Measurements from ENCODE around the gene PDLIM1. TPM values are rescaled to one million over a fixed set of nuclear protein-coding genes. Genes with fewer than 3 reads are reported as not detected.

PDLIM1 gene
- polyA plus RNA-seq, 1 donor (not counting 4 experiments of a cell fraction or from before 2014, with no cell fraction given): 298 TPM

GRCh38 chr10:95220539-95220938, 70.3 kb downstream of the PDLIM1 start:
- H3K79me2 ChIP-seq (ENCODE audit: control insufficient read depth, insufficient read depth, low read length): no peaks in the 10 kb centered on the region
- H4K20me1 ChIP-seq (ENCODE audit: control insufficient read depth, extremely low read depth, insufficient read depth, low read length): no peaks in the 10 kb centered on the region
- dilution Hi-C loops (cut with MboI; ENCODE audit: extremely low pct_ligation_motif_present, low sequenced_read_pairs): no loop called here
- H3K27ac ChIP-seq (ENCODE audit: control insufficient read depth, insufficient read depth, low read length): no peak overlapping the region
- no peaks in the 10 kb centered on the region for H3K36me3 ChIP-seq (ENCODE audit: control insufficient read depth in 2 of 2, extremely low read depth in 1 of 2, insufficient read depth in 2 of 2, low read length in 2 of 2)
- FAIRE-seq (no peak), DNase-seq (ENCODE audit: low read depth, low spot score) (no peak)
- no peak for TF ChIP-seq EZH2 (IDR thresholded peaks at IDR 0.05; ENCODE audit: low read length)
- TF ChIP-seq, protein P1, sequence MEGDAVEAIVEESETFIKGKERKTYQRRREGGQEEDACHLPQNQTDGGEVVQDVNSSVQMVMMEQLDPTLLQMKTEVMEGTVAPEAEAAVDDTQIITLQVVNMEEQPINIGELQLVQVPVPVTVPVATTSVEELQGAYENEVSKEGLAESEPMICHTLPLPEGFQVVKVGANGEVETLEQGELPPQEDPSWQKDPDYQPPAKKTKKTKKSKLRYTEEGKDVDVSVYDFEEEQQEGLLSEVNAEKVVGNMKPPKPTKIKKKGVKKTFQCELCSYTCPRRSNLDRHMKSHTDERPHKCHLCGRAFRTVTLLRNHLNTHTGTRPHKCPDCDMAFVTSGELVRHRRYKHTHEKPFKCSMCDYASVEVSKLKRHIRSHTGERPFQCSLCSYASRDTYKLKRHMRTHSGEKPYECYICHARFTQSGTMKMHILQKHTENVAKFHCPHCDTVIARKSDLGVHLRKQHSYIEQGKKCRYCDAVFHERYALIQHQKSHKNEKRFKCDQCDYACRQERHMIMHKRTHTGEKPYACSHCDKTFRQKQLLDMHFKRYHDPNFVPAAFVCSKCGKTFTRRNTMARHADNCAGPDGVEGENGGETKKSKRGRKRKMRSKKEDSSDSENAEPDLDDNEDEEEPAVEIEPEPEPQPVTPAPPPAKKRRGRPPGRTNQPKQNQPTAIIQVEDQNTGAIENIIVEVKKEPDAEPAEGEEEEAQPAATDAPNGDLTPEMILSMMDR (optimal IDR thresholded peaks at IDR 0.05 in 1 of 3, IDR thresholded peaks at IDR 0.05 in 1 of 3, conservative IDR thresholded peaks at IDR 0.05 in 1 of 3; ENCODE audit: extremely low read depth in 1 of 3, insufficient read depth in 2 of 3, low read length in 3 of 3): no peak
- no peaks in the 10 kb centered on the region for H3K27me3 ChIP-seq (ENCODE audit: control insufficient read depth, extremely low read depth, insufficient read depth, low read length)
- no peak overlapping the region for H3K4me2 ChIP-seq (ENCODE audit: control insufficient read depth, extremely low read depth, insufficient read depth, low read depth, low read length)
- no peak overlapping the region for H3K4me3 ChIP-seq (ENCODE audit: control insufficient read depth in 2 of 3, extremely low read depth in 1 of 3, insufficient read depth in 2 of 3, low read depth in 1 of 3, low read length in 3 of 3)
- peaks cover 10% of the 10 kb centered on the region for H3K4me1 ChIP-seq (ENCODE audit: control insufficient read depth, extremely low read depth, insufficient read depth, low read length)
- H3K9me1 ChIP-seq (ENCODE audit: control insufficient read depth, extremely low read depth, insufficient read depth, low read length): no peaks in the 10 kb centered on the region
- no peak overlapping the region for H3K9ac ChIP-seq (ENCODE audit: control insufficient read depth, extremely low read depth, insufficient read depth, low read length)
- H2AFZ ChIP-seq (ENCODE audit: control insufficient read depth, low read length): no peak overlapping the region
- no peaks in the 10 kb centered on the region for H3K9me3 ChIP-seq (ENCODE audit: control insufficient read depth, low read depth, low read length)

GRCh38 chr10:95217476-95217875, 73.3 kb downstream of the PDLIM1 start:
- no peaks in the 10 kb centered on the region for H3K79me2 ChIP-seq (ENCODE audit: control insufficient read depth, insufficient read depth, low read length)
- peaks cover 18% of the 10 kb centered on the region for H3K4me1 ChIP-seq (ENCODE audit: control insufficient read depth, extremely low read depth, insufficient read depth, low read length)
- no peaks in the 10 kb centered on the region for H4K20me1 ChIP-seq (ENCODE audit: control insufficient read depth, extremely low read depth, insufficient read depth, low read length)
- no peak overlapping the region for H3K9ac ChIP-seq (ENCODE audit: control insufficient read depth, extremely low read depth, insufficient read depth, low read length)
- DNase-seq (ENCODE audit: low read depth, low spot score): no peak
- no peaks in the 10 kb centered on the region for H3K9me1 ChIP-seq (ENCODE audit: control insufficient read depth, extremely low read depth, insufficient read depth, low read length)
- H3K9me3 ChIP-seq (ENCODE audit: control insufficient read depth, low read depth, low read length): no peaks in the 10 kb centered on the region
- dilution Hi-C loops (cut with MboI; ENCODE audit: extremely low pct_ligation_motif_present, low sequenced_read_pairs): no loop called here
- H3K4me2 ChIP-seq (ENCODE audit: control insufficient read depth, extremely low read depth, insufficient read depth, low read depth, low read length): no peak overlapping the region
- FAIRE-seq: no peak
- H3K36me3 ChIP-seq (ENCODE audit: control insufficient read depth in 2 of 2, extremely low read depth in 1 of 2, insufficient read depth in 2 of 2, low read length in 2 of 2): no peaks in the 10 kb centered on the region
- no peak overlapping the region for H3K27ac ChIP-seq (ENCODE audit: control insufficient read depth, insufficient read depth, low read length)
- no peak overlapping the region for H3K4me3 ChIP-seq (ENCODE audit: control insufficient read depth in 2 of 3, extremely low read depth in 1 of 3, insufficient read depth in 2 of 3, low read depth in 1 of 3, low read length in 3 of 3)
- H2AFZ ChIP-seq (ENCODE audit: control insufficient read depth, low read length): no peak overlapping the region
- H3K27me3 ChIP-seq (ENCODE audit: control insufficient read depth, extremely low read depth, insufficient read depth, low read length): no peaks in the 10 kb centered on the region
- TF ChIP-seq EZH2 (IDR thresholded peaks at IDR 0.05; ENCODE audit: low read length): no peak
- TF ChIP-seq, protein P1 (optimal IDR thresholded peaks at IDR 0.05 in 1 of 3, IDR thresholded peaks at IDR 0.05 in 1 of 3, conservative IDR thresholded peaks at IDR 0.05 in 1 of 3; ENCODE audit: extremely low read depth in 1 of 3, insufficient read depth in 2 of 3, low read length in 3 of 3): no peak

Measured in keratinocyte (primary cell).